Stimulated activated CD4-positive, alpha-beta T cell treated with anti-CD3 and anti-CD28 coated beads, Interleukin-2, amount 100 ng/mL, for 4 hours (primary cell): ENCODE measurements around the gene ETFB.

Experiments
- DNase-seq: peaks from one replicate; pipeline ENCODE4 v3.0.0-alpha.2; 2020; ENCODE audit warnings: low read depth

Gene ETFB

GRCh38 chr19:51327066-51328001 is 38.9 kb downstream of the ETFB start:
- no peak for DNase-seq

- no peak for DNase-seq
Measured at GRCh38 chr19:51326216-51327065, 39.7 kb downstream of the ETFB start.

- DNase-seq, result no peak
Measured at GRCh38 chr19:51325161-51325976, 40.8 kb downstream of the ETFB start.

- DNase-seq, result no peak
Measured at GRCh38 chr19:51324167-51324481, 42.1 kb downstream of the ETFB start.

- DNase-seq, result no peak
Measured at GRCh38 chr19:51323481-51324166, 42.6 kb downstream of the ETFB start.

GRCh38 chr19:51321799-51322198 is 44.4 kb downstream of the ETFB start:
- DNase-seq, result no peak

- no peak for DNase-seq
Measured at GRCh38 chr19:51320280-51320657, 45.9 kb downstream of the ETFB start.

- DNase-seq, result no peak
Measured at GRCh38 chr19:51319649-51320279, 46.4 kb downstream of the ETFB start.

- DNase-seq, result no peak
Measured at GRCh38 chr19:51318687-51319648, 47.2 kb downstream of the ETFB start.

- DNase-seq, result no peak
Measured at GRCh38 chr19:51317968-51318367, 48.2 kb downstream of the ETFB start.

- no peak for DNase-seq
Measured at GRCh38 chr19:51317376-51317775, 48.8 kb downstream of the ETFB start.

- DNase-seq, result no peak
Measured at GRCh38 chr19:51316688-51317087, 49.5 kb downstream of the ETFB start.

GRCh38 chr19:51311351-51312257 is 54.6 kb downstream of the ETFB start, which contains the start of gene IGLON5:
Gene IGLON5, plus strand, starts transcription at chr19:51311644. Its CDS starts 204 bp downstream, at chr19:51311848.
- no peak for DNase-seq

GRCh38 chr19:51305479-51305878 is 60.7 kb downstream of the ETFB start:
- no peak for DNase-seq

- DNase-seq, result no peak
Measured at GRCh38 chr19:51301266-51301665, 64.9 kb downstream of the ETFB start.

GRCh38 chr19:51297406-51297805 is 68.8 kb downstream of the ETFB start:
- DNase-seq, result no peak

GRCh38 chr19:51296336-51297093 is 69.7 kb downstream of the ETFB start:
- DNase-seq, result no peak
